Measurements from ENCODE around the gene SPANXN5.
"Not testable (repeated sequence)": the region's sequence is repeated elsewhere in the genome, so short reads cannot be mapped to it uniquely, and the experiment has no call there.

The SPANXN5 gene, protein sequence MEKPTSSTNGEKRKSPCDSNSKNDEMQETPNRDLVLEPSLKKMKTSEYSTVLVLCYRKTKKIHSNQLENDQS

DNA sequence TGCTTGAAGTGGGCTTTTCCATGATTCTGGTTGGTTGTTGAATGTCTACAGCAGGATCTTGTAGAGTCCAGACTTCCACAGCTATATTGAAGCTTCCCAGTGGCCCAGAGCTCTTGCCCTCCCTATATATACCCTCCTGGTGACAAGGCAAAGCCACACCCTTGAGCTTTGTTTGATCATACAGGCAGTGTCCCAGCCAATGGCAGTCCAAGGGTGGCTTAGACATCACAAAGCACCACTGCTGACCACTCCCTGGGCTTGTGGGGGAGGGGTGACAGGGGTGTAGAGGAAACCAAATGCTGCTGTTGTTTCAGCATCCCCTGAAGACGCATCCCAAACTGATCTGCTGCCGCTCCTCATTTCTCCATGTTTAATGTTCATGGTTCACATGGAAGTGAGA lies at the start of gene SPANXN5:
Gene SPANXN5, minus strand, starts transcription at position 101 of the 400 bp plus-strand sequence. Its CDS starts 79 bp downstream, at position 22.
- DNase-seq (ENCODE audit: low read depth, low spot score): not testable (repeated sequence)

DNA sequence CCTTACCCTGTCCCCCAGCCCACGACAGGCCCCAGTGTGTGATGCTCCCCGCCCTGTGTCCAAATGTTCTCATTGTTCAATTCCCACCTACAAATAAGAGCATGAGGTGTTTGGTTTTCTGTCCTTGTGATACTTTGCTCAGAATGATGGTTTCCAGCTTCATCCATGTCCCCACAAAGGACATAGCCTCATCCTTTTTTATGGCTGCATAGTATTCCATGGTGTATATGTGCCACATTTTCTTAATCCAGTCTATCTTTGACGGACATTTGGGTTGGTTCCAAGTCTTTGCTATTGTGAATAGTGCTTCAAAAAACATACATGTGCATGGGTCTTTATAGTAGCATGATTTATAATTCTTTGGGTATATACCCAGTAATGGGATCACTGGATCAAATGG lies 46.4 kb upstream of the SPANXN5 start:
- not testable (repeated sequence) for DNase-seq (ENCODE audit: low read depth, low spot score)

DNA sequence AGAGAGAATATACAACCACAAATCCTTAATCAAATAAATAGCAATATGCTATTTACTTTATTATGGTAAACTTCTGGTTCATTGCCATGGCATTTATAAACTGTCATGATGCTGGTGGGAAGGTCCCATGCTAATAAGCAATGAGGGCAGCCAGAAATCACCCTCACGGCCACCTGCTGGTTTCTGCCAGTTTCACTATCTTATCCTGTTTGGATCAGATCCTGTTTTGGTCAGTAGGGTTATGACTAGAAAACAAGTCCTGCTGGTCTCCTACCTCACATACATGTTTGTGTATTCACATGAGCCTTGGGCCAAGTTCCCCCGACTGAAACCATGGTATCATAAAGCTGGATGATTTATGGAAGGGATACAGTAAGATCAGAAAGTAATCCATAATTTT lies 41.9 kb upstream of the SPANXN5 start:
- DNase-seq (ENCODE audit: low read depth, low spot score): no peak

DNA sequence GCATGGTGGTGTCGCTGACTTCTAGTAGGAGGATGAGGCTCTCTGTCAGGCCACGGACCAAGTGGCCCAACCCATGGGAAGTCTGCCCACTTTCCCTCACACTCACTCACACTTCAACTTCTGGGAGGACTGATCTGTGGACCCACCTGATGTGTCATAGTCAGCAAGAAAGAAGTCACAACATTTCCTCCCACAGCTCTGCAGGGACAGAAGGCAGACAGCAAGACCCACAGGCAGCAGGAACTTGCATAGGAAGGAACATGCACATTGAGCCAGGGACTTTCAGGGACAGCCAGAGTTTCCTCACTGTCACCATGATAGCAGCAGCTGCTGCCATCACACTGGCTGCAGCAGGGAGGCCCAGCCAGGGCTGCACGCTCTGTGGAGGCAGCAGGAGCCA lies 33.3 kb upstream of the SPANXN5 start:
- no peak for DNase-seq (ENCODE audit: low read depth, low spot score)

DNA sequence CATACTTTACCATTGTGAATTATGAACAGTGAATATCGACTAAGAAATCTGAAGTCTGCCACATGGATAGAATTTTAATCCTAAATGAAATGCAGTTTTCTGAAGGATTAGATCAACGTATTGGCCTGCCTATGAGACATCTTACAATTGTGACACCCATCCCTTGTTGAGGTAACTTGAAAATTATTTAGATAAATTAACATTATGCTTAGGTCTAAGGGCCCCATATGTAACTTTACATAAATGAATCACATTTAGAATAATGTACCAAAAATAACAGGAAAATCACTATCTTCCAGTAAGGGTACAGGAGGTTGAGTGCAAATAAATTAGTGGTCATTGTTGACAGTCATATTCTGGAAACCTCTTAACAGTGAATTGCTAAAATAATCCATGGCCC lies 27.4 kb upstream of the SPANXN5 start:
- DNase-seq (ENCODE audit: low read depth, low spot score): no peak

DNA sequence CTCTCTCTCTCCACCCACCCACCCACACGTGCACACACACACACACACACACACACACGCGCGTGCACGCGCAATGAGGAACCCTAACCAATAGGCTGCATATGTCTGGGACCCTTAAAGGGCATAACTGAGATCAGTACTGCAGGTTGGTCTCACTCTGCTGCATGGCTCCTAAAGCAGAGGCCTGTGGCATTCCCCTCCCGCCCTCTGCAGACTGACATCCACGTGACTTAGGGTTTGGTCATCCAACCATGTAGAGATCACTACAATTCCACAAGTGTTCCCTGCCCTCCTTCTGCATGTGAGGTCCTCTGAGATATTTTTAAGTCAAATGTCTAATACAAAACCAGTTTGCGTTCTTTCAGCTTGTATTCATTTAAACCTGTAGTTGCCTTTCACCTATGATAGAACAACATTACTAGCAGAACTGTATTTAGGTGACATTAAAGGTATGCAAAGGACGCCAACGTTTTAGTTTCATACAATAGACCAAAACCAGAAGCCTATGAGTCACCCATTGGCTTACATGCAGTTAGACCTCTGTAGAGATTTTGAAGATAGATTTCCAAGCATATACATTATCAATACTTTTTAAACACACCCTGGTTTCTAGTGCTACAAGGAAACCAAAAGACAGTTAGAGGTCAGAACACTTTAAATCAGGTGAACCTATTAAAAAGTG lies 24.0 kb upstream of the SPANXN5 start:
- no peak for DNase-seq (ENCODE audit: low read depth, low spot score)

DNA sequence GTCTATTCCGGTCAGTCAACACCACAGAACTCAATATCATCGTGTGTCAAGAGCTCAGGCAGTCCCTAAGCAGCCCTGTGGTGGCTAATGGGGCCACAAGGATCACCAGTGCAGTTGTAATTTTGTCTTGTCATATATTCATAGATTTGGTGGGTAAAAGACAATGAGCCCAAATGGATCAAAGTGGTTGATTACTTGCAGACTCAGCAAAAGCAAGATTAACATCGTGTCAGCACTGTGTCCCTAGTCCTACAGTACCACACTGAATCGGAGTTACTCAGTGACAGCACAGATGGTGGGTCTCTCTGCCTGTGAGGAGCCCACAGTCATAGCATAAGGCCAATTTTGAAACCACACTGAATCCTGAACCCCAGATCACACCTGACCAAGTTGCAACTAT lies 22.6 kb upstream of the SPANXN5 start:
- DNase-seq (ENCODE audit: low read depth, low spot score): no peak

GRCh38 chrX:52811065-52811625 lies 13.9 kb upstream of the SPANXN5 start, which contains the start of gene XAGE5:
Gene XAGE5 (plus strand): TSS chrX:52811287. CDS start chrX:52812567, 1,280 bp downstream.
- no peak for DNase-seq (ENCODE audit: low read depth, low spot score)

DNA sequence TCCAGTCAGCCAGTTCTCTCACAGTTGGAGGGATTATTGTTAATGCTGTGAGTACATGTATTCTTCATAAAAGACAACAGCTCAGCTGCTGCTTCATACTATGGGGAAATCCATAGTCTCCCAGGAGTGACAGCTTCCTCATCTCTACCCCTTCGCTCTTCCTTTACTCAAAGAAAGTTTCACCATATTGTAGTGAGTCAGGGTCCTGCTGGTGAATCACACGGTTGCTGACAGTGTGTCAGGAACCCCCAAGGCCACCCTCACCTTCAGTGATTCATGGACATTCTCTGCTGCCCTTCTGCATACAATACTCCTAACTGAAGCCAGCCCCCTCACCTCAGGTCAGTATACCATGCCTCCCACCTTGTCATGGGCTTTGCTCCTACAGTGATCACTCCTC lies 7.6 kb upstream of the SPANXN5 start:
- not testable (repeated sequence) for DNase-seq (ENCODE audit: low read depth, low spot score)

- DNase-seq (ENCODE audit: low read depth, low spot score): not testable (repeated sequence)
Measured at GRCh38 chrX:52773504-52773903, 23.7 kb downstream of the SPANXN5 start.

- not testable (repeated sequence) for DNase-seq (ENCODE audit: low read depth, low spot score)
Measured at GRCh38 chrX:52765983-52766382, 31.2 kb downstream of the SPANXN5 start.

DNA sequence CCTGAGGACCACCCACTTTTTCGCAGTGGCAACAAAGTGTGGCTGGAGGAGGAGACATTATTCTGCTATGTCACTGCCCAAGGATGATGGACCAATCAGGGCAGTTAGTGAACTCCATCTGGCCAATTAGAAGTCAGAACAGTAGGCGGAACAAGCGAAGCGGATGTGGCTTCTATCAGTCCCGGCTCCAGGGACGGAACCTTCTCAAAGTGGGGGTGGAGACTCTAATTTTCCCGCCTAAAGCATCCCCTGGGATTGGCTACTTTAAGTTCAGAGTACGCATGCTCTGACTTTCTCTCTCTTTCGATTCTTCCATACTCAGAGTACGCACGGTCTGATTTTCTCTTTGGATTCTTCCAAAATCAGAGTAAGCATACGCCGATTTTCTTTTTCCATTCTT lies 46.3 kb downstream of the SPANXN5 start, which contains the start of gene SSX2B:
Gene SSX2B, plus strand, starts transcription at position 301 of the 400 bp plus-strand sequence. CDS start 1,429 bp downstream, outside the sequence.
- not testable (repeated sequence) for DNase-seq (ENCODE audit: low read depth, low spot score)
